HG02588 (cell line): ENCODE measurements around the gene SUPT4H1.

ENCODE experiments used
- ATAC-seq: cut with Tn5 transposase; IDR thresholded peaks from one replicate; pipeline ENCODE4 v1.9.1; 2021; ENCODE audit warnings: mild to moderate bottlenecking, moderate library complexity; ENCODE audit not compliant: unreplicated experiment

Gene SUPT4H1

GRCh38 chr17:58308985-58309917 lies 42.8 kb downstream of the SUPT4H1 start:
- no peak for ATAC-seq

GRCh38 chr17:58308173-58308984 lies 43.6 kb downstream of the SUPT4H1 start:
- ATAC-seq: no peak

GRCh38 chr17:58307468-58308172 lies 44.4 kb downstream of the SUPT4H1 start:
- ATAC-seq: no peak

GRCh38 chr17:58306131-58306951 lies 45.7 kb downstream of the SUPT4H1 start:
- no peak for ATAC-seq

GRCh38 chr17:58305626-58306025 lies 46.4 kb downstream of the SUPT4H1 start:
- no peak for ATAC-seq

GRCh38 chr17:58304750-58305486 lies 47.1 kb downstream of the SUPT4H1 start:
- no peak for ATAC-seq

- ATAC-seq: peak; percentile 60
Observed at GRCh38 chr17:58303971-58304749, 47.8 kb downstream of the SUPT4H1 start.

GRCh38 chr17:58302919-58303585 lies 48.9 kb downstream of the SUPT4H1 start:
- ATAC-seq: no peak

GRCh38 chr17:58302171-58302918 lies 49.7 kb downstream of the SUPT4H1 start:
- ATAC-seq: no peak

- ATAC-seq: no peak
Observed at GRCh38 chr17:58301504-58302150, 50.4 kb downstream of the SUPT4H1 start.

- ATAC-seq: no peak
Observed at GRCh38 chr17:58300336-58300735, 51.7 kb downstream of the SUPT4H1 start.
